CD4-positive, CD25-positive, alpha-beta regulatory T cell (primary cell): ENCODE measurements around the gene DAO. TPM values are rescaled to one million over a fixed set of nuclear protein-coding genes. Genes with fewer than 3 reads are reported as not detected.

Experiments
- ATAC-seq, 2 donors: fragments of 150-1000 bp; cut with Tn5 transposase; one replicate each; pipeline ENCODE4 v1.10.0; 2021; ENCODE audit warnings: low read depth in 2 of 2, moderate number of reproducible peaks in 2 of 2, moderate library complexity in 1 of 2
- DNase-seq, 3 donors: peaks; one replicate each; pipeline versions ENCODE4 v3.0.0 to v3.0.0-alpha.2; 2012 to 2022; ENCODE audit warnings: mixed read lengths in 1 of 3
- H3K27ac ChIP-seq: one replicate; pipeline ENCODE4 v1.7.0; 2013; ENCODE audit warnings: mild to moderate bottlenecking, low read length; ENCODE audit not compliant: insufficient read depth, poor library complexity, severe bottlenecking
- H3K27me3 ChIP-seq: one replicate; pipeline ENCODE4 v1.7.0; 2013; ENCODE audit warnings: low read length; ENCODE audit not compliant: control insufficient read depth, insufficient read depth
- H3K36me3 ChIP-seq: one replicate; pipeline ENCODE4 v1.7.0; 2013; ENCODE audit warnings: mild to moderate bottlenecking, low read length, moderate library complexity; ENCODE audit not compliant: control insufficient read depth, insufficient read depth
- H3K4me1 ChIP-seq: 2 replicates; pipeline ENCODE4 v1.7.0; 2013; ENCODE audit warnings: mild to moderate bottlenecking, low read length; ENCODE audit not compliant: insufficient read depth, control insufficient read depth, poor library complexity, severe bottlenecking
- H3K4me3 ChIP-seq: one replicate; pipeline ENCODE4 v1.7.0; 2013; ENCODE audit warnings: low read depth, mild to moderate bottlenecking, low read length, moderate library complexity
- H3K9me3 ChIP-seq, 2 experiments: 1 replicate in 1 of 2; 2 replicates in 1 of 2; pipeline ENCODE4 v1.7.0; 2013; ENCODE audit warnings: low read length in 2 of 2, mild to moderate bottlenecking in 1 of 2, moderate library complexity in 1 of 2; ENCODE audit not compliant: control insufficient read depth in 2 of 2
- H3K27ac Mint-ChIP-seq, 3 donors: one replicate each; pipeline ENCODE4 v1.8.0; 2020 to 2022; ENCODE audit warnings: mild to moderate bottlenecking in 3 of 3, mixed read lengths in 3 of 3, moderate library complexity in 2 of 3
- H3K27me3 Mint-ChIP-seq: one replicate; pipeline ENCODE4 v1.8.0; 2022; ENCODE audit warnings: mild to moderate bottlenecking, mixed read lengths
- H3K36me3 Mint-ChIP-seq: one replicate; pipeline ENCODE4 v1.8.0; 2020; ENCODE audit warnings: mixed read lengths
- H3K4me1 Mint-ChIP-seq, 4 donors: one replicate each; pipeline ENCODE4 v1.8.0; 2020 to 2022; ENCODE audit warnings: mixed read lengths in 4 of 4, mild to moderate bottlenecking in 1 of 4
- H3K4me3 Mint-ChIP-seq, 4 donors: one replicate each; pipeline ENCODE4 v1.8.0; 2020 to 2022; ENCODE audit warnings: mild to moderate bottlenecking in 4 of 4, mixed read lengths in 4 of 4, moderate library complexity in 3 of 4
- H3K9me3 Mint-ChIP-seq, 7 donors: one replicate each; pipeline ENCODE4 v1.8.0; 2020 to 2022; ENCODE audit warnings: mixed read lengths in 7 of 7, mild to moderate bottlenecking in 3 of 7, moderate library complexity in 2 of 7
- polyA plus RNA-seq, 4 donors: library from polyadenylated mRNA; unstranded; fragments of 300-500 nt; fragmentation: Illumina TruSeq; gene quantifications; one replicate each; pipeline ENCODE4 v1.2.3, GENCODE V29; 2021
- total RNA-seq: library from RNA; stranded (reverse); gene quantifications from one replicate; pipeline ENCODE4 v1.2.3, GENCODE V29; 2022

Gene DAO
- total and polyA plus RNA-seq, 5 donors from 2014 or later: not detected

DNA sequence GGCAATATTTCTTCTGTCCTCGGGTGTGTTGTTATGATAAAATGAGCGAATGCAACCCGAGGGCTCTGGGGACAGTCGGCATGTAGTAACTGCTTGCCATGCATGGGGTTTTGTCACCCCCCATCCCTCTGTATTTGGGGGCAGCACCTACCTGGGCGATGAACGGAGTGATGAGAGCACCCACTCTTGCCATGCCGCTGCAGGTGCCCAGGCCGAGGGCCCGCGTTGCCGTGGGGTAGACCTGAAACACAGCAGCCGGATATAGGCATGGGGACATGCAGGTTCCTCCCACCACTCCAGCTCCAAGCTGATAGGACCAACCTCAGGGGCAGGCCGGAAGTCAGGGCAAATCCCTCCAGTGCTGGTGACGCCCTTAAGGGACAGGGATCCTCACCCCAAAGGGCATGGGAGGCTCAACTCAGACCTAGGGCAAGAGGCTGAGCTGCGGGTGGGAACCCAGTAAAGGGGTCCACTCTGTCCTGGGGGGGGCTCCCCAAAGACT, 35.8 kb downstream of the DAO start:
- H3K4me3 ChIP-seq: no peak overlapping the region
- no peaks in the 10 kb centered on the region for H3K4me1 ChIP-seq
- H3K27ac ChIP-seq: no peak overlapping the region
- Mint-ChIP-seq H3K27ac (no peak overlapping the region), H3K27me3 (peaks cover 9% of the 10 kb centered on the region), H3K4me1 (no peaks in the 10 kb centered on the region), H3K4me3 (no peak overlapping the region), H3K36me3 (no peaks in the 10 kb centered on the region), H3K9me3 (peaks cover 0 to 6% (median 0%) of the 10 kb centered on the region in 7 donors)
- H3K9me3 ChIP-seq: peaks cover 0 to 1% of the 10 kb centered on the region in 2 experiments
- DNase-seq (no peak), ATAC-seq (no peak)
- H3K27me3 ChIP-seq: peaks cover 2% of the 10 kb centered on the region
- H3K36me3 ChIP-seq: no peaks in the 10 kb centered on the region

DNA sequence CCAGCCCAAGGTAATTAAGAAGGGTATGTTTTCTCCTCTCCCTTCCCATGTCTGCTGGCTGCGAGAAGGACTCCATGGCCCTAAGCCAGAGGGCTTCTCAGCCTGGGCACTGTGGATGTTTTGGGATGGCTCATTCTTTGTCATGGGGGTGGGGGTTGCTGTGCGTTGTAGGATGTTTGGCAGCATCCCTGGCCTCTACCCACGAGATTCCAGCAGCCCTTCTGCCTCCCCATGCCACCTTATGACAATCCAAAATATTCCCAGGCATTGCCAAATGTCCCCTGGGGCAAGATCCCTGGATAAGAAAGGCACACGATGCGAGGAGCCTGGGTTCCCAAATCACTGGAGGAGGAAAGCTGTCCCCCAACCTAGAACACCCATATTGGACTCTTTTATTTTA, 36.4 kb downstream of the DAO start:
- Mint-ChIP-seq H3K27ac (no peak overlapping the region), H3K9me3 (peaks cover 0 to 6% (median 0%) of the 10 kb centered on the region in 7 donors), H3K4me3 (no peak overlapping the region), H3K36me3 (no peaks in the 10 kb centered on the region), H3K4me1 (no peaks in the 10 kb centered on the region), H3K27me3 (peaks cover 9% of the 10 kb centered on the region)
- DNase-seq (no peak), ATAC-seq (no peak)
- Histone ChIP-seq H3K4me1 (no peaks in the 10 kb centered on the region), H3K27me3 (peaks cover 2% of the 10 kb centered on the region), H3K9me3 (peaks cover 0 to 1% of the 10 kb centered on the region in 2 experiments), H3K36me3 (no peaks in the 10 kb centered on the region), H3K4me3 (no peak overlapping the region), H3K27ac (no peak overlapping the region)

DNA sequence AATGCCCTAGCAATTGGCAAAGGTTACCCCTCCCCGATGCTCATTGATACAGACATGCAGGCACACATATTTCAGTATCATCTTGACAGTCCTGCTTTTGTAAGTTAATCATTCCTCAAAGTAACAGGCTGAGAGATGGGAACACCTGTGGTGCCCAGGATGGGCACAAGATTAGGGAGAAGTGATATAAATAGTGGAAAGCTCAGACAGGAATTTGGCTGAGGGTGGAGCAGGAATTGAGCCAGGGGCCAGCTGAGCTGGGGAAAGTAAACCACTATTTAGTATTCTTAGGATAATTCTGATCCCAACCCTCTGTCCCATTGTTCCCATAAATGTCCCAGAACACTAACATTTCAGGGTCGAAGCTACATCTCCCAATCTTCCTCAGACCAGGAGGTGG, 38.3 kb downstream of the DAO start:
- DNase-seq (no peak), ATAC-seq (no peak)
- H3K27ac Mint-ChIP-seq: no peak overlapping the region
- H3K4me1 Mint-ChIP-seq: no peaks in the 10 kb centered on the region
- peaks cover 0 to 6% (median 0%) of the 10 kb centered on the region in 7 donors for H3K9me3 Mint-ChIP-seq
- H3K36me3 Mint-ChIP-seq: no peaks in the 10 kb centered on the region
- H3K36me3 ChIP-seq: no peaks in the 10 kb centered on the region
- H3K9me3 ChIP-seq: peaks cover 0 to 1% of the 10 kb centered on the region in 2 experiments
- H3K4me1 ChIP-seq: no peaks in the 10 kb centered on the region
- H3K27ac ChIP-seq: no peak overlapping the region
- H3K27me3 ChIP-seq: peaks cover 2% of the 10 kb centered on the region
- H3K27me3 Mint-ChIP-seq: peaks cover 4% of the 10 kb centered on the region
- no peak overlapping the region for H3K4me3 Mint-ChIP-seq
- H3K4me3 ChIP-seq: no peak overlapping the region

DNA sequence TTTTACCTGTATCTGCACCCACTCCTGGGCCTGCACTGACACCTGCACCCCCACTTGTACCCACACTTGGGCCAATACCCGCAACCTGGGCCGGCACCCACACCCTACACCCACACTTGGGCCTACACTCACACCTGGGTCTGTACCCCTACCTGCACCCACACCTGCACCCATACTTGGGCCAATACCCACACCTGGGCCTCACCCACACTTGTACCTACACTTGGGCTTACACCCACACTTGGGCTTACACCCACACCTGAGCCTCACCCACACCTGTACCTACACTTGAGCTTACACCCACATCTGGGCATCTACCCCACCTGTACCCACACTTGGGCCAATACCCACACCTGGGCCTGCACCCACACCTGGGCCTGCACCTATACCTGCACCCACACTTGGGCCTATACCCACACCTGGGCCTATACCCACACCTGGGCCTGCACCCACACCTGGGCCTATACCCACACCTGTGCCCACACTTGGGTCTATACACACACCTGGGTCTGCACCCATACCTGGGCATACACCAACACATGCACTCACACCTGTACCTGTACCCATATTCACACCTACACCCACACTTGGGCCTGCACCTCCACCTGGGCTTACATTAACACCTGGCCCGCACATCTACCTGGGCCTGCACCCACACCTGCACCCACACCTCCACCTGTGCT, 39.2 kb downstream of the DAO start:
- H3K4me3 Mint-ChIP-seq: no peak overlapping the region
- peaks cover 0 to 7% (median 0%) of the 10 kb centered on the region in 7 donors for H3K9me3 Mint-ChIP-seq
- H3K4me3 ChIP-seq: no peak overlapping the region
- peaks cover 4% of the 10 kb centered on the region for H3K27me3 Mint-ChIP-seq
- no peaks in the 10 kb centered on the region for H3K27me3 ChIP-seq
- no peak for DNase-seq
- H3K4me1 Mint-ChIP-seq: no peaks in the 10 kb centered on the region
- no peak for ATAC-seq
- no peaks in the 10 kb centered on the region for H3K4me1 ChIP-seq
- H3K27ac ChIP-seq: no peak overlapping the region
- H3K27ac Mint-ChIP-seq: peak overlapping the region in 1 of 3 donors; percentile 66
- no peaks in the 10 kb centered on the region for H3K36me3 Mint-ChIP-seq
- H3K9me3 ChIP-seq: peaks cover 0 to 1% of the 10 kb centered on the region in 2 experiments
- no peaks in the 10 kb centered on the region for H3K36me3 ChIP-seq

GRCh38 chr12:108921946-108922345, 42.1 kb downstream of the DAO start:
- no peaks in the 10 kb centered on the region for H3K36me3 ChIP-seq
- H3K27me3 Mint-ChIP-seq: peaks cover 4% of the 10 kb centered on the region
- H3K4me1 ChIP-seq: no peaks in the 10 kb centered on the region
- ATAC-seq (no peak), DNase-seq (no peak)
- no peak overlapping the region for H3K27ac Mint-ChIP-seq
- peaks cover 0 to 11% (median 4%) of the 10 kb centered on the region in 7 donors for H3K9me3 Mint-ChIP-seq
- peaks cover 0 to 1% of the 10 kb centered on the region in 2 experiments for H3K9me3 ChIP-seq
- H3K4me1 Mint-ChIP-seq: no peaks in the 10 kb centered on the region
- no peaks in the 10 kb centered on the region for H3K36me3 Mint-ChIP-seq
- no peak overlapping the region for H3K27ac ChIP-seq
- H3K27me3 ChIP-seq: peaks cover 3% of the 10 kb centered on the region
- H3K4me3 ChIP-seq: no peak overlapping the region
- H3K4me3 Mint-ChIP-seq: no peak overlapping the region

DNA sequence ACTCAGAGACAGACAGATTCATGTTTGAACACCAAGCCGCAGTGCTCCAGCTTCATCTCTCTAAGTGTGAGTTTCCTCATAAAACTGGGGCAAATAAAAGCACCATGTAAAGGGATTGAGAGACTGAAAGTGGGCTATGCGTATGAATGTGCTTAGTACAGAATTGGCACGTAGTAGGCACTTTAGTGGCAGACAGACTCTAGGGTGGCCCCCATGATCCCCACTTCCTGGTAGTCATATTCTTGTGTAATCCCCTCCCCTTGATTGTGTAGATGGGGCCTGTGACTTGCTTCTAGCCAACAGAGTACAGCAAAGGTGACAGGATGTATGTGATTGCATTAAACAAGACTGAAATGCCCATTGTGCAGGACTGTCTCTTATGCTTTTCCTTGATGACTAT, 43.0 kb downstream of the DAO start:
- Mint-ChIP-seq H3K9me3 (peaks cover 0 to 11% (median 4%) of the 10 kb centered on the region in 7 donors), H3K27me3 (no peaks in the 10 kb centered on the region), H3K36me3 (no peaks in the 10 kb centered on the region), H3K4me1 (no peaks in the 10 kb centered on the region), H3K27ac (no peak overlapping the region), H3K4me3 (peak overlapping the region in 1 of 4 donors; percentile 76)
- peak in 1 of 2 donors; percentile 8 for ATAC-seq
- Histone ChIP-seq H3K9me3 (peaks cover 0 to 1% of the 10 kb centered on the region in 2 experiments), H3K27me3 (peaks cover 4% of the 10 kb centered on the region), H3K36me3 (no peaks in the 10 kb centered on the region), H3K4me1 (no peaks in the 10 kb centered on the region), H3K4me3 (no peak overlapping the region), H3K27ac (no peak overlapping the region)
- no peak for DNase-seq

DNA sequence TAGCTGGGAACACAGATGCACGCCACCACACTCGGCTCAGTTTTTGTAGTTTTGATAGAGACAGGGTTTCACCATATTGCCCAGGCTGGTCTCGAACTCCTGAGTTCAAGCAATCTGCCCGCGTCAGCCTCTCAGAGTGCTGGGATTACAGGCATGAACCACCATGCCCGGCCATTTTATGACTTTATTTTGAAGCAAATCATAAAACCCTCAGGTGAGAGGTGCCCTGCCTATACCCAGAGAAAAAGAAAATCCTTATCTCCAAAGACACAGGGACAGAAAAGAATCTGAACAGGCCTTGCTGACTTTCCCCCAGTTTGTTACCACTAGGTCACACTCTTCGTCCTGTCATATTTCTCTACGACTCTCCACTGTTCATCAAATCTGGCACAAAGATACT, 48.8 kb downstream of the DAO start:
- no peak overlapping the region for H3K27ac Mint-ChIP-seq
- DNase-seq: no peak
- Histone ChIP-seq H3K4me3 (no peak overlapping the region), H3K36me3 (no peaks in the 10 kb centered on the region), H3K4me1 (no peaks in the 10 kb centered on the region), H3K27ac (no peak overlapping the region), H3K9me3 (no peaks in the 10 kb centered on the region), H3K27me3 (peaks cover 4% of the 10 kb centered on the region)
- H3K4me1 Mint-ChIP-seq: no peaks in the 10 kb centered on the region
- ATAC-seq: no peak
- H3K4me3 Mint-ChIP-seq: no peak overlapping the region
- peaks cover 0 to 7% (median 4%) of the 10 kb centered on the region in 7 donors for H3K9me3 Mint-ChIP-seq
- peaks cover 11% of the 10 kb centered on the region for H3K27me3 Mint-ChIP-seq
- no peaks in the 10 kb centered on the region for H3K36me3 Mint-ChIP-seq

GRCh38 chr12:108930155-108930554, 50.3 kb downstream of the DAO start:
- no peaks in the 10 kb centered on the region for H3K36me3 ChIP-seq
- Mint-ChIP-seq H3K27ac (no peak overlapping the region), H3K4me3 (no peak overlapping the region), H3K36me3 (no peaks in the 10 kb centered on the region), H3K4me1 (no peaks in the 10 kb centered on the region), H3K27me3 (peaks cover 11% of the 10 kb centered on the region), H3K9me3 (peaks cover 0 to 6% (median 4%) of the 10 kb centered on the region in 7 donors)
- no peaks in the 10 kb centered on the region for H3K4me1 ChIP-seq
- no peak overlapping the region for H3K4me3 ChIP-seq
- no peak for ATAC-seq
- H3K27ac ChIP-seq: no peak overlapping the region
- peaks cover 4% of the 10 kb centered on the region for H3K27me3 ChIP-seq
- DNase-seq: no peak
- H3K9me3 ChIP-seq: no peaks in the 10 kb centered on the region
